ENCODE data around the gene CA6.
"Not testable (repeated sequence)": the region's sequence is repeated elsewhere in the genome, so short reads cannot be mapped to it uniquely, and the experiment has no call there.

CA6 gene

DNA sequence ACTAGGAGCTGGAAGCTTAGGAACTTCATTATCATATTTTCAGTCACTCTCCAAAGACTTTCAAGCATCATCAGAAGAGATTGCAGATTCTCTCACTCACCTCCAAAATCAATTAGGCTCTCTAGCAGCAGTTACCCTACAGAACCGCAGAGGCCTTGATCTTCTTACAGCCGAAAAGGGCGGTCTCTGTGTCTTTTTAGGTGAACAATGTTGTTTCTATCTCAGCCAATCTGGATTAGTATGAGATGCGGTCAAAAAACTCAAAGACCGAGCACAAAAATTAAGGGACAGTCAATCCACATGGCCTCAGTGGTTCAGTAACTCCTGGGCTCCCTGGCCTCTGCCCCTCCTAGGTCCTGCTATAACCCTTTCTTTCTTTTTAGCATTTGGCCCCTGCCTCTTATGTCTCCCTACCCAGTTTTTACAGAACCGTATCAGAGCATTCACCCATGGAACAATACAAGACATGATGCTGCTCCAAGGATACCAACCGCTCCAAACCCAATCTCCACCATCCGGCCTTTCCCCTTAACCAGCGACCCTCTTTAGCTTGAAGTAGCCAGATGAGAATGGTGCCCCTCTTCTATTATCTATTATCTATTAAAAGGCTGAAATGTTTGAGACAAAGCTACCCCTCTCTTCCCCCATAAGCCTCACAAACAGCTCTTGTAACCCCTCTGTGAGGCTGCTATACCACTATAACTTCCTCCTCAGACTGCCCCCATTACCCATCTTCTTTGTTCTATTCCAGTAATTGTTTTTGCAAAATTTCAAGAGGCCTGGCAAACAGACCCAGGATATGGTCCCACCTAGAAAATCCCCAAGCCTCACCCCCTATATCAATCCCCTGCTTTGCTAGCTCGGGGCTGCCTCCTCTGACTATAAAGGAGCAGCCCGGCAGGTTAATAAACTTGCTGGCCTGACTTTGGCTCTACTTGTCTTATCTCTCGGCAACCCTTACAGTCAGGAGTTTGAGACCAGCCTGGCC, 18.7 kb upstream of the CA6 start:
- no peak for DNase-seq (ENCODE audit: low read depth in 2 of 2)

DNA sequence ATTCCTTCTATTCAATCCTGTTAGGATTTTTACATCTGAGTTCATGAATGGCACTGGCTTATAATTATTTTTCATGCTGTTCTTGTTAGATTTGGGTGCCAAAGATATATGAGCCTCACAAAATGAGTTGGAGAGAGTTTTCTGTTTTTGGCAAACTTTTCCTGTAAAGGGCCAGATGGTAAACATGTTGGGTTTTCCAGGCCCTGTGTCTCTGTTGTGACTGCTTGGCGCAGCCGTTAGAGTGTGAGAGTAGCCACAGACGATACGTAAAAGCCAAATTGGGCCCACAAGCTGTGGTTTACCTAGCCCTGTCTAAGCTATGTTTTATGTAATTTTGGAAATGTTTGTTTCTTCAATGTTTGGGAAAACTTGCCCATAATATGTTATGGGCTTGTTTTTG, 15.6 kb upstream of the CA6 start:
- DNase-seq (ENCODE audit: low read depth in 2 of 2), result no peak

DNA sequence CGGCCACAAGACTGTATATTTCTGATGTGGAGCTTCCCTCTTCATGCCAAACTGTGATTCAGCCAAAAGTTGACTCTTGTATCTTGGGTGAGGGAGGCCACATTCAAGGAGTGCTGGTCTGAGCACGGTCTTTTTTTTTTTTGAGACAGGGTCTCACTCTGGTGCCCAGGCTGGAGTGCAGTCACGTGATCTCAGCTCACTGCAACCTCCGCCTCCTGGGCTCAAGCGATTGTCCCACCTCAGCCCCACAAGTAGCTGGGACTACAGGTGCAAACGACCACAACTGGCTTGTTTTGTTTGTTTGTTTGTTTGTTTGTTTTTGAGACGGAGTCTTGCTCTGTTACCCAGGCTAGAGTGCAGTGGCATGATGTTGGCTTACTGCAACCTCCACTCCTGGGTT, 8.6 kb upstream of the CA6 start:
- not testable (repeated sequence) for DNase-seq (ENCODE audit: low read depth in 2 of 2)

DNA sequence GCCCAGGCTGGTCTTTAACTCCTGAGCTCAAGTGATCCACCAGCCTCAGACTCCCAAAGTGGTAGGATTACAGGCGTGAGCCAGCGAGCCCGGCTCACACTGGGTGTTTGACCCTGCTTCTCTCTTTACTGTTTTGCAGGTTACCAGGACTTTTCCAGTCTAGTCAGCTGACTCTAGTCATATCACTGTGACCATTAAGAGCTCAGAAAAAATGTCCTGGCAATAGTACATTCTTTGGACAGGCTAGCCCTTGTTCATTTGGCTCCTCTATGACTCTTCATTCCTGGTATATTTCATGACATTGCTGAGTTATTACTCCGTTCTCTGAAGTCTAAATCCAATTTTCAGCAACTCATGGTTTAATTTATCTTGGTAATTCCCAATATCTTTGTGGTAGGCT, 8.0 kb upstream of the CA6 start:
- no peak for DNase-seq (ENCODE audit: low read depth in 2 of 2)

DNA sequence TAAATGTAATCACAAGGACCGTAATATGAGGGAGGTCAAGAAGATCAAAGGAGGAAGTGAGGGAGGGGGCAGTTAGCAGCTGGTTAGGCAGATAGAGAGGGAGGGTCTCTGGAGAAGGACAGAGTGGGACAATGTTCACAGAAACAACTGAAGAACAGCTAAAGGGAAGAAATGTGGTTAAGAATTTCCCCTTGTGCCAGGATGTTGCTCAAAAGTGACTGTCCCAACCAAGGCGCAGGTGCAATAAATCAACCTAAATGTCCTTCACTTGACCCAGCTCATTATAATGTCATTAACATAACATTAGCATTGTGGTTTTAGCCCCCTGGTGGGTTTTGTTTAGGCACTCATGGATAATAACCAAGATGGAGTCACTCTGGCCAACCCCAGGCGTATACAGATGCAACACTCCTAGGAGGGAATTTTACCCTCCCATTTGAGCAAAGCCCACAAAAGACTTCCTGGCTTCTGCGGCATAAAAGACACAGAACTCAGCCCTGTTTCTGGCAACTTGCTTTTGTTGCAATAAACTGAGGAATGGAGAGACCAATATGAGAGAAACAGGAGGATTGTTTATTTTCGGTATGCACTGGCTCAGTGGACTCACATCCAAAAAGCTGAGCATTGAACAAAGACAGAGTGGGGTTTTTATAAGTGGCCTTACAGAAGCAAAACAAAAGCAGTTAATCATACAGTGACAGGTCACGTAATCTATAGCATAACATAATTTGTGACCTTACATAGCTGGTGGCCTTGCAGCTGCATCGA, 7.3 kb upstream of the CA6 start:
- no peak for DNase-seq (ENCODE audit: low read depth in 2 of 2)

DNA sequence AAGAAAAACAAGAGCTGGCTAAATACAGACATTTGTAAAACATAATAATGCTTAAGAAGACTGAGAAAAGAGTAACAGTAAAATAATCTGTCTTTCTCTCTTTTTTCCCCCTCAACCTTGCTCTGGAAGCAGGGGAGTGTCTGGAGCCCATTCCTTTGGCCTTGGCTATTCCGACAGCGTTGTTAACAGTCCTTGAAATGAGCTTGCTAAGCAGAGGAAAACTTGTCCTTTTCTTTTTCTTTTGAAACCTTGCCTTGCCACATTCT, 6.7 kb upstream of the CA6 start:
- no peak for DNase-seq (ENCODE audit: low read depth in 2 of 2)

DNA sequence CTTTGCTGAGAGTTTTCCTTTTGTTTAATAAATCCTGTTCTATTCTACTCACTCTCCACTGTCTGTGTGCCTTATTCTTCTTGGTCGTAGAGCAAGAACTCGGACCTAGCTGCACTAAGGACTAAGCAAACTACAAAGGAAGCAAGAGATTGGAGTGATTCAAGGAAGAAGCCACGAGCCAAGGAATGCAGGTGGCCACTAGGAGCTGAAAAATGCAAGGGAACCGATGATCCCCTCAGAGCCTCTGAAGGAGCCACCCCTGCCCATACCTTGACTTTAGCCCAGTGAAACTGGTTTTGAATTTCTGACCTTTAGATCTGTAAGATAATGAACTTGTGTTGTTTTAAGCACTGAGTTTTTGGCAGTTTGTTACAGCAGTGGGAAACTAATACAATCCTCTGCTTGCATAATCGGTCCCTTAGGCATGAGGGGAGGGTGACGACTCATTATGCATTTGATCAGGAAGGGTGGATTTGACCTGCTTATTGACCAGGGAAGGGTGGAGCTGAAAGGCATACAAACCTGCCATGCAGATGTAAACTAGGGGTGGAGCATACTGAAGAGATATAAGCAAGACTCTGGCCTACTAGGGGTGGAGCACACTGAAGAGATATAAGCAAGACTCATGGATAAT, 6.2 kb upstream of the CA6 start:
- no peak for DNase-seq (ENCODE audit: low read depth in 2 of 2)

DNA sequence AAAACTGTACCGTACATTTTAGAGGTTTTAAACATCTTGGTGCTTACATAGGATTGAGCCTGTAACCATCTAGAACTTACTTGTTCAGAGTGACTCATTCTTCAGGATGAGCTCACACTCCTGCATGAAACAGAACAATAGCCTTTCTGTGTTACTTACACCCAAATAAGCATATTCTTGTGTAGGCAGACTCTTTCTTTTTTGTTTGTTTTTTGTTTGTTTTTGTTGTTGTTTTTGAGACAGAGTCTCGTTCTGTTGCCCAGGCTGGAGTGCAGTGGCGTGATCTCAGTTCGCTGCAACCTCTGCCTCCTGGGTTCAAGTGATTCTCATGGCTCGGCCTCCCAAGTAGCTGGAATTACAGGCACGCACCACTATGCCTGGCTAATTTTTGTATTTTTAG, 3.8 kb upstream of the CA6 start:
- DNase-seq (ENCODE audit: low read depth in 2 of 2), result no peak

DNA sequence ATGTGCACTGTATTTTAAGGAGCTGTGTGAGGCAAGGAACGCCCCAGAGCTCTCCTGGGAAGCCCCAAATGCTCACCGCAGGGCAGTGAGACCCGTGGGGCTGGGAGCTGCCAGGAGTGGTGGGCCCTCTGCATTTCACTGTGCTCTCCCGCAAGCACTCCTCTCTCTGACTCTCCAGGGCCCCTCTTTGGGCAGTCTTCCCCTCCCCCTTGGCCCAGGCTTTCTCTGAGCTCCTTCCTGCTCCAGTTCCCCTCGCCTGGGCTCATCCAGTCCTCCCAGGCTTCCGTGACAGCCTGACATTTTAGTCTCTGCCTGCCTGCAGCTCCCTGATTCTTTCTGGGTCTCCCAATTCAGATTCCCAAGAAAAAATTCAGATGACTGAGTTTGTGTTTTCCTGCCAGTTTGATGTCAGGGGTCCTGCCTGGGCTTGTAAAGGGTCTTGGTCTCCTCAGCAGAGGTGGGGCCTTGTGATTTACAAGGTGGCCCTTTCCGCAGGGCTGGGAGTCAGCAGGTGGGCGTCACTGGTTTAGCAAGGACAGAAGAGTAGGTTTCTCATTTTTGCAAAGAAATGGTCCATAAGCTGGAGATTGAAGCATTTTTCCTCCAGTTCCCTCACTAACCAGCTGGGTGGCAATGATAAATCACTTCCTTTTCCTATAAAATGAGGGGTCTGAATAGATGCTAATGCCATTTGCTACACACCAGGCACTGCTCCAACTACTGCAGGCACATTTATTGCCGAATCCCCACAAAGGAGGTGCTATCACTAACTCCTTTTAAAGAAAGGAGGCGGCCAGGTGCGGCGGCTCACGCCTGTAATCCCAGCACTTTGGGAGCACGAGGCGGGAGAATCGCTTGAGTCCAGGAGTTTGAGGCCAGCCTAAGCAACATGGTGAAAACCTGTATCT, 1.9 kb upstream of the CA6 start:
- DNase-seq (ENCODE audit: low read depth in 2 of 2), result no peak

DNA sequence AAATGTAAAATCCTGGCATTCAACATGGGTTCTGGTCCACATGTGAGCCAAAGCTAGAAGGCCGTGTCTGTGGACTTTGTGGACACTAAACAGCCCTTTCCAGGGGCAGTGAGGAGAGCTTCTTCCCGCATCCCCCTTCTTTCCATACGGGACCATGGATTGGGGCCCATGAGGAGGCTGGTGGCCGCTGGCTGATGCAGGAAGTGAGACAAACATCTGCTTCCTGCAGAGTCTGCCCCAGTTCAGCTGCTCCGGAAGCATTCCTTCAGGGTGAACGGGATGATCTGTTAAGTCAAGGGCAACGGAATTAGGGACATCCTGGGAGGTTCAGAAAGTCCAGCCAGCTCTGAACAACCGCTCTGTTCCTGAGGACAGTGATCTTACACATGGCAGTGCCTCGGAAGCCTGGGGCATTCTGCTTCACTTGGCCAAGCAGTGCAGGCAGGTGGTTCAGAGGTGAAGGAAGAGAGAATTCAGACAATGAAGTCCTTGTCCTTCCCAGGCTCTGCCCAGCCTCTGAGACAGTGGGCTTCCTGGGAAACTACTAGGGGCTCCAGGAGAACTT, 1.5 kb downstream of the CA6 start:
- no peak for DNase-seq (ENCODE audit: low read depth in 2 of 2)

DNA sequence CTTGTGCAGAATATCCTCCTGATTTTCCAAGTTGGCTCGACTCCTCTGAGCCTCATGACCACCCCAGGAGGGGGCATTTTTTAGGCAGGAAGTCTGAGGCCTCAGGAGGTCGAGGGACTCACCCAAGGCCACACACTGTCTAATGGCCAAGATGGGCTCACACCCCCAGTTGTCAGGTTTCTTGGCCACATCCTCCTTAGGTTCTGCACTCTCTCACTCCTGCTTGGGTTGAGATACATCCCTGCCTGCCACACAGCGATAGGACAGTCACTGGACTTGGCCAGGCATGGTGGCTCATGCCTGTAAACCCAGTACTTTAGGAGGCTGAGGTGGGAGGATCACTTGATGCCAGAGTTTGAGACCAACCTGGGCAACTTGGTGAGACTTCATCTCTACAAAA, 4.6 kb downstream of the CA6 start:
- DNase-seq (ENCODE audit: low read depth in 2 of 2), result no peak

DNA sequence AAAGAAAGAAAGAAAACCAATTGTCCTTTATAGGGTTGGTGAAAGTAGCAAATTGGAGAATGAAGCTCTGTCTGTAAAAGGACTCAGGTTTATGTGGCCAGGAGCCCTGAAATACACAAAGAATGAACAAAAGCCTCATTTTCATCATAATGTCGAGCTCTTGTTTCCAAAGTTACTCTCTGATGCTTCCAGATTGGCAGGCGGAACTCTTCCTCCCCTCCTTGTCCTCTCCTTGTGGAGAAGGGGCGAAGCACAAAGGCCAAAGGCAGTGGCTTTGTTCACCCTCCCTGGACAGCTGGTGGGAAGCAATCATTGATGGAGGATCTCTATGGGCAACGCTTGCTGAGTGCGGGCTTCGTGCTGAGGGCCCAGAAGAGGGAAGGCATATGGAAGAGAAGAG, 5.6 kb downstream of the CA6 start:
- DNase-seq (ENCODE audit: low read depth in 2 of 2), result no peak

DNA sequence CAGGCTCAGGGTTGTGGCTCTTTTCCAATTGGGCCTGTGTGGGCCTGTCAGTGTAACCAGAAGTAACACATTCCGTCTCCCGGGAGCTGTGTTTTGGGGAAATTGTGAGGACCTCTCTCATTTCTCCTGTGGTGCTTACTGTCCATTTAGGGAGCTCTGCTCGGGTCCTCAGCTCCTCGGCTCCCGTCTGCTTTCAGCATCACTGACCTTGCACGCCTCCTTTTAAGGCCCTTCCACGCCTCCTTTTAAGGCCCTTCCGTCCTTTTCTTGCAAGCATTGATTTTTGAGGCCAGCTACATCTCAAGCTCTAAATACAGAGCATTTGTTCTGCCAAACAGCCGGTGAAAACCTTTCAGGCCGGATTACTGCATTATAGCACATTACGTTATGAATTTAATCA, 9.7 kb downstream of the CA6 start:
- DNase-seq (ENCODE audit: low read depth in 2 of 2), result no peak

DNA sequence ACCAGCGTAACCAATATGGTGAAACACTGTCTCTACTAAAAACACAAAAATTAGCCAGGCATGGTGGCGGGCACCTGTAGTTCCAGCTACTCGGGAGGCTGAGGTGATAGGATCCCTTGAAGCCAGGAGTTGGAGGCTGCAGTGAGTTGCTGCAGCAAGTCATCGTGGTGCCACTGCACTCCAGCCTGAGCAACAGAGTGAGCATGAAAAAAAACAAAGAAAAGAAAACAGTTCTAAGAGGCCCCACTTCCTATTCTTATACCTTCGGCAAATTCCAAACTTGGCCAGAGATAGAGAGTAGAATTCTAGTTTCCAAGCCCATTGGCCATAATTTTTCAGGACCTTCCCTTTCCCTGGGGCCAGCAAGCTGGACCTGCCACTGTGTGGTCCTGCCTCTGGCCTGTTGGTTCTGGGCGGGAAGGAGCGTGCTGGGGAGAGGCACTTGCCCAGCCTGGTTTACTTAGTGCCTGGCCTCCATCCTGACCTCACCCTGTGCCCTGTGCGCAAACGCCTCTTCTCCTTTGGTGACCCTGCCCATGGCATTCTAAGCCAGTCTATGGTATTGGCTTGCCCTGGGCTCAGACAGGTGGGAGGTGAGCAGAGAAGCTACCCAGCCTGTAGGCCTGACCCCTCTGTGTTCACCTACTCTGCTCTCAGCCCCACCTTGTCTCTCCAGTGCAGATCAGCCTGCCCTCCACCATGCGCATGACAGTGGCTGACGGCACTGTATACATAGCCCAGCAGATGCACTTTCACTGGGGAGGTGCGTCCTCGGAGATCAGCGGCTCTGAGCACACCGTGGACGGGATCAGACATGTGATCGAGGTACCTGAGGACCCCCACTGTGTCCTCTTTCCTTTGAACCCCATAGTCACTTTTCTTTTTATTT, 11.0 kb downstream of the CA6 start:
- DNase-seq (ENCODE audit: low read depth in 2 of 2), result no peak

DNA sequence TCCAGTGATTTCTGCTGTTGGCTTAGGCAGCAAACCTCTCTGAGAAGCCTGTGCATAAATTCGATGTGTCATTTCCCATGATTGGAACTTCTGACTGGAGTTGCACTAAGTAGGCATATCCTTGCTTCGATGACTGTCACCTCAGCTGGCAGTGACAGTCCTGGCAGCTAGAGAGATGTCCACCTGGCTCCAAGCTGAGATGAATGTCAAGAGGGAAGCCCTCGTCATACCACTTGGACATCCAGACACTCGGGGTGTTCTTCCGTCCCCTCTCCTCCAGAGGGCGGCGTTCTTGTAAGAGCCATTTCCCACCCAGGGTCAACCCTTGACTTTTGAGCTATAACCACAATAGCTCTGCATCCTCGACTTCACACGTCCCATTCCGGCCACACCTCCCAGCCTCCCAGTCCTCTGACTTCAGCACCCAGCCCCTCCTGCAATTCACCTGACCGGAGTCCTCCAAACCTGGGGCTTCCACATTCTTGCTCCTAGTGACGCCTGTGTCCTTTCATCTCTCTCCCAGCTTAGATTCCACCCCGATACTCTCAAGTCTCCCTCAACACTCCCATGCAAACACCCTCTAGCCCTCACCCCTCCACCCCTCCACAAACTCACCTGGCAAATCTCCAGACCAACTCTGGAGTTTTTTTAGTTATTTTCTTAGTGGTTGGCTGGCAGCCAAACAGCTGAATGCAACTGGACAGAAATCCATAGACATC, 17.3 kb downstream of the CA6 start:
- no peak for DNase-seq (ENCODE audit: low read depth in 2 of 2)

DNA sequence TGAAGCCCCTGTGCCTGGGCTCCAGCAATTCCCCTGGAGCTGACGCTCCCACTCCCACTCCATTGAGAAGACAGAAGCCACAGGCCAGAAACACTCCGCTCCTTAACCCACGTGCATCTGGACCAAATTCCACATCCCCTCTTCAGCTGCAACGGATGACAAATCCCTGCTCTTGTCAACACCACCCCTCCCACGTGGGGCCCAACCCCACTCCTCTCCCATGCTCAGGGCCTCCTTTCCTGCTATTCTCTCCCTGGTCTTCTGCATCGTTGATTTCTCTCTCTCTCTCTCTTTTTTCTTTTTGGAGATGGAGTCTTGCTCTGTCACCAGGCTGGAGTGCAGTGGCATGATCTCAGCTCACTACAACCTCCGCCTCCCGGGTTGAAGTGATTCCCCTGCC, 18.3 kb downstream of the CA6 start:
- DNase-seq (ENCODE audit: low read depth in 2 of 2), result no peak

DNA sequence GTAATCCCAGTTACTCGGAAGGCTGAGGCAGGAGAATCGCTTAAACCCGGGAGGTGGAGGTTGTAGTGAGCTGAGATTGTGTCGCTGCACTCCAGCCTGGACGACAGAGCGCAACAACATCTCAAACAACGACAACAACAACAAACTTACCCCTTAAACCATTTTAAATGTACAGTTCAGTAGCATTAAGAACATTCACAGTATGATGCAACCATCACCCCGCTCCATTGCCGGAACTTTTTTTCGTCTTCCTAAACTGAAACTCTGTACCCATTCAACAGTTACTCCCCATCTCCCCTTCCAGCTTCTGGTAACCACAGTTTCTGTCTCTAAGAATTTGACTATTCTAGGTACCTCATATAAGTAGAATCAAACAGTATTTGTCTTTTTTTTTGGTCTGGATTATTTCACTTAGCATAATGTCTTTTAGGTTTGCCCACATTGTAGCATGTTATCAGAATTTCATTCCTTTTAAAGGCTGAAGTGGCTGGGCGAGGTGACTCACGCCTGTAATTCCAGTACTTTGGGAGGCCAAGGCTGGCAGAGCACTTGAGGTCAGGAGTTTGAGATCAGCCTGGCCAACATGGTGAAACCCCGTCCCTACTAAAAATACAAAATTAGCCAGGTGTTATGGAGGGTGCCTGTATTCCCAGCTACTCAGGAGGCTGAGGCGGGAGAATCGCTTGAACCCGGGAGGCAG, 19.6 kb downstream of the CA6 start:
- DNase-seq (ENCODE audit: low read depth in 2 of 2), result no peak

DNA sequence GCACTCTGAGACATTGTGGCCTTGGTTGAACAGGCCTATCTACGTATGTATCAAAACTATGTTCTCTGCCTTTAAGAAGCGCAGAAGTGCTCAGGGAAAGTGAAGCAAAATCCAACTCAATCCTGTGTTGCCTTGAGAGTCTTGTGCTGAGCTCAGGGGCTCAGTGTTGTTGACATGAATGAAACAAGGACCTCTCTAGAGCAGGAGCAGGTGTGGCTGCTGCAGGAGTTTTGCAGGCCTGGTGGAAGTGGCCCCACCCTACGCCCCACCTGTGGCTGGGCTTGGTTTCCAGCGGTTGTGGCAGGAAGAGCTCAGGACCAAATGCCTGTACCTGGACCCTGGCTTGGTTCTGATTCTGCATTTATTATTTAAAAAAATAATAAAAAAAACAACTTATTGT, 20.9 kb downstream of the CA6 start:
- no peak for DNase-seq (ENCODE audit: low read depth in 2 of 2)

DNA sequence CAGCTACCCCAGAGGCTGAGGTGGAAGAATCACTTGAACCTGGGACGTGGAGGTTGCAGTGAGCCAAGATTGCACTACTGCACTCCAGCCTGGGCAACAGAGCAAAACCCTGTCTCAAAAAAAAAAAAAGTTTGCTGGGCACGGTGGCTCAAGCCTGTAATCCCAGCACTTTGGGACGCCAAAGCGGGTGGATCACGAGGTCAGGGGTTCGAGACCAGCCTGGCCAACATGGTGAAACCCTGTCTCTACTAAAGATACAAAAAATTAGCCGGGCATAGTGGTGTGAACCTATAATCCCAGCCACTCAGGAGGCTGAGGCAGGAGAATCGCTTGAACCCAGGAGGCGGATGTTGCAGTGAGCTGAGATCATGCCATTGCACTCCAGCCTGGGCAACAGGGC, 23.2 kb downstream of the CA6 start:
- not testable (repeated sequence) for DNase-seq (ENCODE audit: low read depth in 2 of 2)

Measured in stimulated activated CD4-positive, alpha-beta T cell treated with anti-CD3 and anti-CD28 coated beads, Interleukin-12 subunit alpha, Interleukin-12 subunit beta, amount 100 ng/mL, for 24 hours (primary cell).